Measurements from ENCODE around the gene RABGGTB. TPM values are rescaled to one million over a fixed set of nuclear protein-coding genes. Genes with fewer than 3 reads are reported as not detected.

The RABGGTB gene
- total and polyA plus RNA-seq, 7 experiments from 2014 or later = 10.1 to 140 (median 92.8) TPM

DNA sequence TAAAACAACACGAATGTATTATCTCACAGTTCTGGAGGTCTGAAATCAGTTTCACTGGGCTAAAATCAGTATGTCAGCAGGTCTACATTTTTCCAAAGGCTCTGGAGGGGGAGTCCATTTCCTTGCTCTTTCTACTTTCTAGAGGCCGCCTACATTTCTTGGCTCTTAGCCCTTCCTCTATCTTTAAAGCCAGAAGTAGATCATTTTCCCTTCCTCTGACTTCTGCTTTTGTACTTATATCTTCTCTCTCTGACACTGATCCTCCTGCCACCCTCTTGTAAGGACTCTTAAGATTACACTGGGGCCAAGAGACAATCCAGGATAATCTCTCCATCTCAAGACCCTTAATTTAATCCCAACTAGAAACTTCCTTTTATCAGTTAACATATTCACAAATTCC lies 52.0 kb downstream of the RABGGTB start:
- H3K27ac Mint-ChIP-seq = no peak overlapping the region
- H3K9me3 Mint-ChIP-seq = peaks cover 6 to 38% (median 20%) of the 10 kb centered on the region in 11 donors
- ChIA-PET CTCF (no interaction called here), POLR2A (no interaction called here)
- Histone ChIP-seq H3K27ac (ENCODE audit: low read depth, low read length) (no peak overlapping the region), H3K36me3 (ENCODE audit: control insufficient read depth in 2 of 3, insufficient read depth in 3 of 3, low read length in 3 of 3) (no peaks in the 10 kb centered on the region), H3K9me3 (ENCODE audit: control insufficient read depth in 2 of 3, low read length in 3 of 3) (peaks cover 0 to 5% (median 0%) of the 10 kb centered on the region in 3 experiments), H3K4me3 (ENCODE audit: low read length) (no peak overlapping the region), H3K27me3 (ENCODE audit: control insufficient read depth in 2 of 2, insufficient read depth in 2 of 2, low read length in 2 of 2) (no peaks in the 10 kb centered on the region), H3K4me1 (ENCODE audit: control insufficient read depth in 2 of 2, insufficient read depth in 2 of 2, low read length in 2 of 2) (no peaks in the 10 kb centered on the region)
- ATAC-seq = no peak
- intact Hi-C loops (cut with micrococcal nuclease) = no loop called here
- H3K27me3 Mint-ChIP-seq = peaks cover 0 to 13% (median 0%) of the 10 kb centered on the region in 5 donors
- no peaks in the 10 kb centered on the region for H3K4me1 Mint-ChIP-seq
- DNase-seq = no peak
- H3K4me3 Mint-ChIP-seq = no peak overlapping the region
- H3K36me3 Mint-ChIP-seq = peaks cover 0 to 10% (median 0%) of the 10 kb centered on the region in 5 donors

DNA sequence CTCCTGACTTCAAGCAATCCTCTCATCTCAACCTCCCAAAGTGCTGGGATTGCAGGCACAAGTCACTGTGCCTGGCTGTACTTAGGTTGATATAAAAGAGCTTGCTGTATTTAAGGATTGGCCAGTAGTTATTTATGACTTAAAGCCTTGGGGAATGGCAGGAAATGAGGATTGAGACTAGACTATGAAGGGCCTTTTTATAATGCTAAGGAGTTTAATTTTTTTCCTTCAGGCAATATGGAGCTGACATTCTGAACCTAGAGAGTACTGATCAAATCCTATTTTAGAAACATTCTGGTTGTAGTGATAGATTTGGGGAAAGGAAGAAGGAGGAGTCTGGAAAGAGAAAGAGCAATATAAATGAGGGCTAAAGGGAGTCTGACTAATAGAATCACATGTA lies 55.4 kb downstream of the RABGGTB start:
- DNase-seq (no peak), ATAC-seq (no peak)
- no peaks in the 10 kb centered on the region for H3K4me1 Mint-ChIP-seq
- Histone ChIP-seq H3K9me3 (ENCODE audit: control insufficient read depth in 2 of 3, low read length in 3 of 3) (no peaks in the 10 kb centered on the region), H3K27ac (ENCODE audit: low read depth, low read length) (no peak overlapping the region), H3K4me1 (ENCODE audit: control insufficient read depth in 2 of 2, insufficient read depth in 2 of 2, low read length in 2 of 2) (no peaks in the 10 kb centered on the region), H3K4me3 (ENCODE audit: low read length) (no peak overlapping the region), H3K36me3 (ENCODE audit: control insufficient read depth in 2 of 3, insufficient read depth in 3 of 3, low read length in 3 of 3) (no peaks in the 10 kb centered on the region), H3K27me3 (ENCODE audit: control insufficient read depth in 2 of 2, insufficient read depth in 2 of 2, low read length in 2 of 2) (no peaks in the 10 kb centered on the region)
- H3K27ac Mint-ChIP-seq = no peak overlapping the region
- peaks cover 0 to 8% (median 0%) of the 10 kb centered on the region in 5 donors for H3K36me3 Mint-ChIP-seq
- H3K9me3 Mint-ChIP-seq = peaks cover 0 to 18% (median 7%) of the 10 kb centered on the region in 11 donors
- peaks cover 0 to 13% (median 0%) of the 10 kb centered on the region in 5 donors for H3K27me3 Mint-ChIP-seq
- POLR2A ChIA-PET = no interaction called here
- H3K4me3 Mint-ChIP-seq = no peak overlapping the region
- CTCF ChIA-PET = no interaction called here
- intact Hi-C loops (cut with micrococcal nuclease) = no loop called here

Other genes starting within 250 kb of the RABGGTB start
- 1 to 10 TPM in 2 of 5 experiments, under 1 TPM in 1, not detected in 2; 0.96 to 6.0 (median 5.0) TPM for gene SLC44A5, start 175.1 kb upstream of the RABGGTB start, total RNA-seq
- under 1 TPM in 1 of 2 donors, not detected in 1; 0.92 TPM for gene SLC44A5, start 175.1 kb upstream of the RABGGTB start, polyA plus RNA-seq
- 10 to 100 TPM; 11.1 to 36.4 (median 32.9) TPM for gene ACADM, start 61.5 kb upstream of the RABGGTB start, total RNA-seq
- 10 to 100 TPM; 54.5 to 67.0 TPM for gene ACADM, start 61.5 kb upstream of the RABGGTB start, polyA plus RNA-seq
- 1 to 10 TPM in 1 of 5 experiments, under 1 TPM in 4; 0.42 to 1.1 (median 0.49) TPM for gene MSH4, start 10.6 kb downstream of the RABGGTB start, total RNA-seq
- not detected for gene MSH4, start 10.6 kb downstream of the RABGGTB start, polyA plus RNA-seq
- not detected for gene ASB17, start 146.1 kb downstream of the RABGGTB start, total RNA-seq
- not detected for gene ASB17, start 146.1 kb downstream of the RABGGTB start, polyA plus RNA-seq